ENCODE data around the gene SRCAP. TPM values are rescaled to one million over a fixed set of nuclear protein-coding genes. Genes with fewer than 3 reads are reported as not detected.

The SRCAP gene
- total RNA-seq, 1 donor from 2014 or later, result 60.1 TPM

GRCh38 chr16:30785126-30786106, 86.4 kb downstream of the SRCAP start:
- peak overlapping the region; percentile 83 for H3K27ac Mint-ChIP-seq (ENCODE audit: unreplicated experiment)
- TF ChIP-seq CTCF (IDR thresholded peaks at IDR 0.05; ENCODE audit: partially characterized antibody, unreplicated experiment), result no peak
- H3K4me1 Mint-ChIP-seq (ENCODE audit: low read depth, unreplicated experiment), result peaks cover 14% of the 10 kb centered on the region
- no peak for DNase-seq
- peaks cover 4% of the 10 kb centered on the region for H3K9me3 Mint-ChIP-seq (ENCODE audit: unreplicated experiment)
- peaks cover 2% of the 10 kb centered on the region for H3K27me3 Mint-ChIP-seq (ENCODE audit: unreplicated experiment)
- H3K4me3 Mint-ChIP-seq (ENCODE audit: unreplicated experiment), result peak overlapping the region; percentile 92
- H3K36me3 Mint-ChIP-seq (ENCODE audit: unreplicated experiment), result no peaks in the 10 kb centered on the region

- Mint-ChIP-seq H3K36me3 (ENCODE audit: unreplicated experiment) (no peaks in the 10 kb centered on the region), H3K9me3 (ENCODE audit: unreplicated experiment) (peaks cover 4% of the 10 kb centered on the region), H3K27me3 (ENCODE audit: unreplicated experiment) (peaks cover 2% of the 10 kb centered on the region), H3K4me1 (ENCODE audit: low read depth, unreplicated experiment) (peaks cover 14% of the 10 kb centered on the region), H3K27ac (ENCODE audit: unreplicated experiment) (peak overlapping the region; percentile 83), H3K4me3 (ENCODE audit: unreplicated experiment) (peak overlapping the region; percentile 92)
- peak; percentile 72 for DNase-seq
- TF ChIP-seq CTCF (IDR thresholded peaks at IDR 0.05; ENCODE audit: partially characterized antibody, unreplicated experiment), result no peak
Measured at GRCh38 chr16:30786115-30786935, 87.4 kb downstream of the SRCAP start.

GRCh38 chr16:30786936-30787612, 88.1 kb downstream of the SRCAP start, which contains the start of gene ZNF629:
TSS of gene ZNF629 (minus strand) at chr16:30787205. CDS start at chr16:30784482, 2,723 bp downstream.
- peaks cover 14% of the 10 kb centered on the region for H3K4me1 Mint-ChIP-seq (ENCODE audit: low read depth, unreplicated experiment)

More at GRCh38 chr16:30786936-30787612, 88.1 kb downstream of the SRCAP start, which contains the start of gene ZNF629:
- Mint-ChIP-seq H3K36me3 (ENCODE audit: unreplicated experiment) (no peaks in the 10 kb centered on the region), H3K4me3 (ENCODE audit: unreplicated experiment) (peak within 1 kb of the TSS; percentile 92), H3K27me3 (ENCODE audit: unreplicated experiment) (peaks cover 2% of the 10 kb centered on the region), H3K9me3 (ENCODE audit: unreplicated experiment) (peaks cover 4% of the 10 kb centered on the region), H3K27ac (ENCODE audit: unreplicated experiment) (peak within 1 kb of the TSS; percentile 87)
- peak; percentile 84 for DNase-seq
- TF ChIP-seq CTCF (IDR thresholded peaks at IDR 0.05; ENCODE audit: partially characterized antibody, unreplicated experiment), result no peak
